Activated CD4-positive, alpha-beta T cell treated with anti-CD3 and anti-CD28 coated beads, Interleukin-2, amount 50 U/mL, for 16 hours (primary cell): Measurements from ENCODE around the gene TMEM107.
A peak's percentile ranks its signal among the peaks of the same experiment; 100 is the strongest.
"Not testable (repeated sequence)": the region's sequence is repeated elsewhere in the genome, so short reads cannot be mapped to it uniquely, and the experiment has no call there.

Experiments used
- DNase-seq: peaks from one replicate; pipeline ENCODE4 v3.0.0-alpha.2; 2020

The TMEM107 gene

GRCh38 chr17:8189041-8189710, 13.0 kb upstream of the TMEM107 start:
- DNase-seq: no peak

GRCh38 chr17:8188263-8188839, 12.2 kb upstream of the TMEM107 start:
- DNase-seq: no peak

GRCh38 chr17:8187517-8188262, 11.5 kb upstream of the TMEM107 start:
- DNase-seq: peak; percentile 98

GRCh38 chr17:8186787-8187516, 10.8 kb upstream of the TMEM107 start:
- peak; percentile 97 for DNase-seq

- no peak for DNase-seq
Observed at GRCh38 chr17:8186446-8186786, 10.2 kb upstream of the TMEM107 start.

DNA sequence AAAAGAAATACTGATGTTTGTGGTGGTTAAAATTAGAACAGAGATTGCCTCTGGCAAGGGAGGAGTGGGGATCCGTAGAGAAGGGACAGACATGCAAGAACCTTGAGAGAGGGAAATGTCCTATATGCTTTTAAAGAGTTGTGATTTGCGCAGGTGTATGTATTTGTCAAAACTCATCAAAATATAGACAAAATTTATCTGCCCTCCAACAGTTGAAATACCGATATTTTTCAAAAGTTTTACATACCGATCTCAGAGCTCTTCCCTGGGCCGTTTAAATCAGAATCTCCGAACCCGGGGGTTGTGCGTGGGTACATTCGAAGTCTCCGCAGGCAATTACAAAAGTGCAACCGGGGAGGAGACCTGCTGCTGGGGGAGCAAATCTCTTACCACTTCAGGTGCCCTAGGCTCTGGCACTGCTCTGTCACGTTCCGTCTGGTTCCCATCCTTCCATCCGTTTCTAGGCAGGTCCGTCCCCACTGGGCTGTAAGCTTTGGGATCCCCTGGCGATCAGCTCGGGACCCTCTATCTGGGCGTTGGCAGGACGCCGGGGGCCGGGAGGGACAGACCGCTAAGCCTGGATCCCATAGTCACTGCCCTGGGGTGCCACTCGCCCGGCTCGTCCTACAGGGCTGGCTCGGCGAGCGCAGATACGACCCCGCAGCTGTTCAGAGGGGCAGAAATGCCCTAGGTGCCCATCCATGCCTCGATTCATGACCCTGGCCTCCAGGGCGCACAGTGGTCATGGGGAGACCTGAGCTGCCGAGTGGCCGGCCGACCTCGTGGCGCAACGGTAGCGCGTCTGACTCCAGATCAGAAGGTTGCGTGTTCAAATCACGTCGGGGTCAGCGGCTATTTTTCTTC, 9.6 kb upstream of the TMEM107 start:
- peak; percentile 91 for DNase-seq

DNA sequence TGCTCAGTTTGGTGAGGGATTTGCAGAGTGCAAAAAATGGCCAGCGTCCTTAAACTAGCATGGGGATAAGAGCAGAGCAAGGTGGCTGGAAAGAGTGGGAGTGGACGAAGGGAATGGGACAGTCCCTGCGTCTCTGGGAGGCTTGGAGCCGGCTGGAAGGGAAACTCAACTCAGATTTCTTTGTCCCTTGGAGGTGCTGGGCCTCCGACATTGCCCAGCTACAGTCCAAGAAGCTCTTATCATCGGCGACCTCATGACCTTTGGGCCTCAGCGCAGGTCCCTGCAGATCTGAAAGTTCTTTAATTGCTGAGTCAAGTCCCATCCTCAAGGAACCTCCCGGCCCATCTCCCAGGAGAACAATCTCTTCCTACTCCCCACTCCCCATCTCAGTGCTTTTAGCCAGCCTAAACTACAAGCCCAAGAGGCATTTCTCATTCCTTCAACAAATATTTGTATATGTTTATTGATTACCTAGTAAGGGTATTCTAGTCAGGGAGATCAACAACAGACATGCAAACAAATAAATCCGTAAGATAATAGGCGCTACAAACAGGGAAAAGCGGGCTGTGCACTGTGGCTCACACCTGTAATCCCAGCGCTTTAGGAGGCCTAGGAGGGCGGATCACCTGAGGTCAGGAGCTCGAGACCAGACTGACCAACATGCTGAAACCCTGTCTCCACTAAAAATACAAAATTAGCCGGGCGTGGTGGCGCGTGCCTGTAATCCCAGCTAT, 985 bp upstream of the TMEM107 start:
- DNase-seq: no peak

DNA sequence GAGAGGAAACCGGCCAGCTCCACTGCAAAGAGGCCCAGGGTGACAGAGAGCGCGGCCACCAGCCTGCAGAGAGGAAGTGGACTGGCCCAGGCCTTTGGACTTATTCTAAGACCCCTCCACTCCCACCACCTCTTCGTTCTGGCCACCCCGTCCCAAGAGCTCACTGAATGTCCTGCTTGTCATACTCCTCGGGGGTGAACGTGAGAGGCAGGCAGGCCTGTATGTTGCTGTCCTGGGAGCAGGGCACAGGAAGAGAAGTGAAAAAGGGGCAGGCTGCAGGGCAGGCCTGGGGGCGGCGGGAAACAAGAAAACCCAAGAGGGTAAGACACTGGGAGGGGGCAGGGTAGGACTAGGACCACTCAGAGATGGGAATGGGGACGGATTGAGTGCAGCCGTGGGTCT, 384 bp downstream of the TMEM107 start:
- DNase-seq: no peak

GRCh38 chr17:8173871-8174322, 2.3 kb downstream of the TMEM107 start:
- DNase-seq: no peak

DNA sequence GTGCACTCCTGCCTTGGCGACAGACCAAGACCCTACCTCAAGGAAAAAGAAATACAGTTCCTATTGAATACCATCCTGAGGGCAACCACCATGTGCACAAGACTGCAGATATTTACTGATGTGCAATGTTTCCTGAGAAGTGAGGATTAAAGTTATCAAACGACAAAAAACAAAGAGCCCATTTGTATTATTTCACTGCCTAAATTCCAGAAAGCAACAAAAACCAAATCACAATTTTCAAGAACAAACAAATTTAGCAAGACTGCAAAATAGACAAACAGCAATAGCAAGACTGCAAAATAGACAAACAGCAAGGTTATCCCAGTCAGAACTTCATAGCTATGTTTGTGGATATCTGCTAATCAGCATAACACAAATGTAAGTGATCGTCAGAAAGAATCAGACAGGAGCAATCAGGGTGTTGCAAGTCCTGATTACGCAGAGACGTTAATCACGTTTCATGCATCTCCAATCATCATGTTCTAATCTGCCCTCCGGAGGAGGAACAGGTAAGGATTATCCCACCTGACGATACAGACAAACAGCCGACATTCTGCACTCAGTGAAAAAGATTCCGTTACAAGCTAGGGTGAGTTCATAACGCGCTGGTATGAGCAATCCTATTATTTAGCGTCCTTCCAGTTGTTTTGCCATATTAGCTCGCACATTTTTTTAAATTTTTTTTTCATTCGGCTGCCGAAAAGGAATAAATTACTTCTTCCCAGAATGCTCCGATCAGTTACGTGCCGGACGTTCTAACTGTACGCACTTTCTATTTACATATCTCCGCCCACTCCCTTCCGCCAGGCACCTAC, 2.9 kb downstream of the TMEM107 start:
- DNase-seq: peak; percentile 96

DNA sequence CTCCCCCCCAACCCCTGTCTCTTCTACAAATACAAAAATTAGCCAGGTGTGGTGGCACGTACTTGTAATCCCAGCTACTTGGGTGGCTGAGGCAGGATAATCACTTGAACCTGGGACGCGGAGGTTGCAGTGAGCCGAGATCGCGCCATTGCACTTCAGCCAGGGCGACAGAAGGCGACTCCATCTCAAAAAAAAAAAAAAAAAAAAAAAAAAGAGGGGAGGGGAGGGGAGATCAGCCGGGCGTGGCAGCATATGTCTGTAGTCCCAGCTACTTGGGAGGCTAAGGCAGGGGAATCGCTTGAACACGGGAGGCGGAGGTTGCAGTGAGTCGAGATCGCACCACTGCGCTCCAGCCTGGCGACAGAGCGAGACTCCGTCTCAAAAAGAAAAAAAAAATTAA, 6.0 kb downstream of the TMEM107 start:
- not testable (repeated sequence) for DNase-seq

GRCh38 chr17:8167526-8167925, 8.7 kb downstream of the TMEM107 start:
- no peak for DNase-seq

GRCh38 chr17:8166731-8167130, 9.4 kb downstream of the TMEM107 start:
- no peak for DNase-seq

DNA sequence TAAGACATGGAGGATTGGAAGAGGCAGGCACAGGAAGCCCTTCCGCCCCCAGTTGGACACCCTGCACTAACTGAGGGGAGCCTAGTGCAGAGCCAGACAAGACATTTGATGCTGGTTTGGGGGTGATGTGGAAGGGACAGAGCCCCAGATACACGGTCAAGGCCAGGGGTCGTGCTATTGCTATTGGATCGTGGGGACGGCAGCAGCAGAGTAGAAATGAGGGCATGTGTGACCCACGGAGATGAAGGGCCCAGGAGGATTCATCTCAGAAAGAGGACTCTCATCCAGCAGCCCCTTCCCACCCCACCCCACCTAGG, 11.4 kb downstream of the TMEM107 start:
- DNase-seq: no peak

GRCh38 chr17:8163978-8164814, 12.0 kb downstream of the TMEM107 start:
- peak; percentile 85 for DNase-seq

DNA sequence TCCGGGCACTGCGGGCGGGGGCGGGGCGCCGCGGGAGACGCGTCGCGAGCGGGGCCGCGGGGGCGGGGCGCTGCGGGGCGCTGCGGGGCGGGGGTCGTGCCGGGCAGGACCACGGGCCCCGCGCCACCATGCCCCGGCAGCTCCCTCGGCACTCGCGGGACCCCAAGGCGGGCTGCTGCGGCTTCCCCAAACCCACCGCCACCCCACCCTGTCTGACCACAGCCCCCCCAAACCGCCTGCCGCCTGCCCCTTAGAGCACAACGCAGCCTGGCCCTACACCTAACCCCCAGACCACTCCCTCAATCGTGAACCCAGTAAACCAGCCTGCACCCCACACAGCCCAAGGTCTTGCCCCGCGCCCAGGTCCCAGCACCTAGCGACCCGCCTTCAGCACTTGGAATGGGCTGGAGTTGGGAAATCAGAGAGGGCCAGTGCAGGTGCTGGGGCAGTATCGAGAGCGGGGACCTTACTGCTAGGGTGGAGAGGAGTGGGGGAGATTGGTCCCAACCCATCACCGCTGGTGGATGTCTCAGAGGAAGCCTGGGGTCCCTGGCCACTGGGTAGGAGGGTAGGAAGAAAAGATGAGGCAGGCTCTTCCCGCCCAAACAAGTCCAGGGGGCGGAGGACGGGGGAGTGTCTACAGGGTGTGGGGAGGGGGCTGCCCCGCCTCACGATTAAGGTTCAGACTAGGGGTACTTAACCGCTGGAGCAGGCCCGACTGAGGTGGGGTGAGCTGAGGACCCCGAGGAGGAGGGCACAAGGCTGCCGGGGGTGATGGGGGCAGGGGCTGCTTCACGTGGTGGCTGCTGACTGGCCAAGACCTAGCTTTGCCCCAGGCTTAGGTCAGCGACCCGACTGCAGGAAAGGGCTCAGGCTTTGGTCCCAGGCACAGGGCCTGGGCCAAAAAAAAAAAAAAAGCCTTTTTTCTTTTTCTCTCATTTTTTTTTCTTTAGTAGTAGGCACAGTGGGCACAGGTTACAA, 12.9 kb downstream of the TMEM107 start:
- DNase-seq: no peak

- peak; percentile 79 for DNase-seq
Observed at GRCh38 chr17:8162233-8162996, 13.8 kb downstream of the TMEM107 start, which contains the start of gene VAMP2. TSS of gene VAMP2 (minus strand) at chr17:8162948. CDS start at chr17:8162879, 69 bp downstream.
